Measurements from ENCODE around the gene MUC13. TPM values are rescaled to one million over a fixed set of nuclear protein-coding genes. Genes with fewer than 3 reads are reported as not detected.

Gene MUC13
- total and polyA plus RNA-seq, 2 of the 4 experiments (the other 2 are of a cell fraction): not detected

DNA sequence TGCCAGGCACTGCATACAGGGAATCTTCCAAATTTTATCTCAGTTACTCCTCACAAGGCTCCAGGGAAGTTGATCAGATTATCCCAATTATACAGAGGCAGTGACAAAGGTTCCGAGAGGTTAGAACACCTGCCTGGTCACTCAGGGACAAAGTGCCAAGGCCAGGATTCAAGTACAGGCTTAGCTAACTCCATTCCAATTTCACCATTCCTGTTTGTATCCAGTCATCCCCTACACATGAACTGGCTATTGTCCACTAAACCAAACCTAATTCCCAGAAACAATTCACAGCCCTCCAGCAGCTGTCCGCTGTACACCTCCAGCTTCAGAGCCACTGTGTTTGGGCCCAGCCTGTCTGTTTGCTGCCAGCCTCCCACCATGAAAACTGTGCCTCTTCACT, 16.0 kb downstream of the MUC13 start:
- BruUV-seq (replicated peaks): no TSS peak
- no peak overlapping the region for H2AK9ac ChIP-seq (replicated peaks; ENCODE audit: low read depth, low read length, poor library complexity)
- DNase-seq: no peak
- H3K9me3 ChIP-seq (ENCODE audit: control insufficient read depth, insufficient read depth, low read length): no peaks in the 10 kb centered on the region
- H3K79me1 ChIP-seq (ENCODE audit: low read depth in 1 of 2, low read length in 2 of 2): no peaks in the 10 kb centered on the region
- H4K20me1 ChIP-seq (ENCODE audit: insufficient read depth, low read length): no peaks in the 10 kb centered on the region
- no peak overlapping the region for H4K8ac ChIP-seq (ENCODE audit: low read depth in 2 of 2, low read length in 2 of 2)
- TF ChIP-seq RCOR1 (IDR thresholded peaks at IDR 0.05; ENCODE audit: insufficient replicate concordance, low read length) (no peak), MAZ (IDR thresholded peaks at IDR 0.05; ENCODE audit: borderline replicate concordance, low read depth, low read length) (no peak), SMC3 (IDR thresholded peaks at IDR 0.05; ENCODE audit: low read depth, low read length) (no peak), BHLHE40 (IDR thresholded peaks at IDR 0.05; ENCODE audit: low read depth, low read length) (no peak), CTCF (conservative IDR thresholded peaks at IDR 0.05; ENCODE audit: low read depth, low read length) (no peak), FOS (IDR thresholded peaks at IDR 0.05; ENCODE audit: low read depth, low read length) (no peak), POLR2A (IDR thresholded peaks at IDR 0.05; ENCODE audit: low read depth, low read length) (no peak), MXI1 (IDR thresholded peaks at IDR 0.05; ENCODE audit: borderline replicate concordance, low read depth, low read length) (no peak), NFE2L2 (IDR thresholded peaks at IDR 0.05; ENCODE audit: low read depth, low read length) (no peak), MAFK (IDR thresholded peaks at IDR 0.05; ENCODE audit: low read depth, low read length) (no peak)
- TF ChIP-seq, protein P1, sequence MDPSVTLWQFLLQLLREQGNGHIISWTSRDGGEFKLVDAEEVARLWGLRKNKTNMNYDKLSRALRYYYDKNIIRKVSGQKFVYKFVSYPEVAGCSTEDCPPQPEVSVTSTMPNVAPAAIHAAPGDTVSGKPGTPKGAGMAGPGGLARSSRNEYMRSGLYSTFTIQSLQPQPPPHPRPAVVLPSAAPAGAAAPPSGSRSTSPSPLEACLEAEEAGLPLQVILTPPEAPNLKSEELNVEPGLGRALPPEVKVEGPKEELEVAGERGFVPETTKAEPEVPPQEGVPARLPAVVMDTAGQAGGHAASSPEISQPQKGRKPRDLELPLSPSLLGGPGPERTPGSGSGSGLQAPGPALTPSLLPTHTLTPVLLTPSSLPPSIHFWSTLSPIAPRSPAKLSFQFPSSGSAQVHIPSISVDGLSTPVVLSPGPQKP (IDR thresholded peaks at IDR 0.05; ENCODE audit: borderline replicate concordance, low read depth, low read length): no peak
- no peak overlapping the region for H4K91ac ChIP-seq (ENCODE audit: insufficient read depth, low read depth, low read length)
- 100% methylated on average over 1 of the region's 2 CpGs; no CpG with 5 or more reads in 1 of the 2 experiments for WGBS, 2 experiments (ENCODE audit: extremely low coverage in 2 of 2, insufficient read length in 1 of 2)
- CTCF ChIA-PET: no interaction called here
- H3K4me2 ChIP-seq (ENCODE audit: low read depth, low read length): no peak overlapping the region
- no peak overlapping the region for H3K4me3 ChIP-seq (ENCODE audit: insufficient read depth, low read depth, low read length)
- no peaks in the 10 kb centered on the region; the same call in 1 of the 2 replicates for H3K9me1 ChIP-seq (ENCODE audit: insufficient read depth, low read length)
- no peak overlapping the region for H3K27ac ChIP-seq (ENCODE audit: insufficient read depth, low read length)
- no peak overlapping the region for H3K14ac ChIP-seq (replicated peaks; ENCODE audit: low read depth, low read length)
- dilution Hi-C loops (cut with HindIII; ENCODE audit: low sequenced_read_pairs, unreplicated experiment) (no loop called here), intact Hi-C loops (cut with micrococcal nuclease) (no loop called here), in situ Hi-C loops (cut with MboI; ENCODE audit: low sequenced_read_pairs) (no loop called here)
- peaks cover 2% of the 10 kb centered on the region; the same call in 1 of the 2 replicates for H3K4me1 ChIP-seq (ENCODE audit: control insufficient read depth, insufficient read depth, low read length)
- H2AFZ ChIP-seq (replicated peaks; ENCODE audit: low read length, poor library complexity): peak overlapping the region; percentile 56
- H3K36me3 ChIP-seq (ENCODE audit: control insufficient read depth, insufficient read depth, low read length): no peaks in the 10 kb centered on the region
- no peak overlapping the region for H2BK15ac ChIP-seq (ENCODE audit: low read depth, low read length)
- H2AK5ac ChIP-seq (ENCODE audit: low read depth, low read length): no peak overlapping the region
- H3K18ac ChIP-seq (ENCODE audit: low read depth, low read length): no peak overlapping the region
- H3K27me3 ChIP-seq (ENCODE audit: control insufficient read depth, insufficient read depth, low read length): peaks cover 34% of the 10 kb centered on the region
- no peak overlapping the region for H3K23ac ChIP-seq (ENCODE audit: low read depth, low read length)
- POLR2A ChIA-PET (ENCODE audit: unreplicated experiment): no interaction called here
- ATAC-seq (ENCODE audit: low read depth): no peak
- no peak overlapping the region for H4K5ac ChIP-seq (ENCODE audit: low read depth, low read length)
- no peak overlapping the region for H2BK5ac ChIP-seq (ENCODE audit: low read depth, low read length, poor library complexity, severe bottlenecking)
- H2BK20ac ChIP-seq (ENCODE audit: low read depth, low read length): no peak overlapping the region
- H3K9ac ChIP-seq (ENCODE audit: low read depth, low read length): no peak overlapping the region
- no peak overlapping the region for H3K56ac ChIP-seq (ENCODE audit: extremely low read depth, insufficient read depth, low read length)
- no peak overlapping the region for H3K4ac ChIP-seq (ENCODE audit: low read depth, low read length)
- no peak overlapping the region for H2BK120ac ChIP-seq (ENCODE audit: low read depth, low read length)
